Stimulated activated CD4-positive, alpha-beta T cell treated with anti-CD3 and anti-CD28 coated beads, Interleukin-1b, Interleukin-23, amount 100 ng/mL, for 48 hours (primary cell): Measurements from ENCODE around the gene KRT86.
"Not testable (repeated sequence)": the region's sequence is repeated elsewhere in the genome, so short reads cannot be mapped to it uniquely, and the experiment has no call there.

Experiments used
- DNase-seq: peaks from one replicate; pipeline ENCODE4 v3.0.0-alpha.2; 2020

The KRT86 gene

GRCh38 chr12:52239767-52240166 lies 34.7 kb upstream of the KRT86 start:
- DNase-seq, result no peak

GRCh38 chr12:52240247-52240646 lies 34.2 kb upstream of the KRT86 start:
- DNase-seq, result not testable (repeated sequence)

DNA sequence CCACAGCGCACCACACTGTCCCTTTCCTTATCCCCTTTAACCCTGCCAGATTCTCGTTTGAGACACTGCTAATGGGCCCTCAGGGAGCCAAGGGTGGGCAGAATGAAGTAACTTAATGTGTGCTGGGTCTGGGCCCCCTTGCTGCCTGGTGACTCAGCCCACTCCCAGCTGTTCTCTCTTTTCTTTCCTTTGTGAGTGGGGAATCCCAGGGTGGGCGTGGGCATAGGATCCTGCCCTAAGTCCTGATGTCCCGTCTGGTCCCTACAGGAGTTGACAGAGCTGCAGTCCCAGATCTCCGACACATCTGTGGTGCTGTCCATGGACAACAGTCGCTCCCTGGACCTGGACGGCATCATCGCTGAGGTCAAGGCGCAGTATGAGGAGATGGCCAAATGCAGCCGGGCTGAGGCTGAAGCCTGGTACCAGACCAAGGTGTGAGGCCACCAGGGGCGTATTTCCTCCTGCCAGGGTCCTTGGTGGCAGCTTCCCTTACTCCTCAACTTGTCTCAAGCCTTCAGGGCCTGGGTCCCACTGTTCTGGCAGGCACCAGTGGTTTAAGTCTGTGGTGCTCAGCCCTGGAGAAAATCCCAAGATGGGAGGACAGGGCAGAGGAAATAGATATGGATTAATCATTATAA lies 33.1 kb upstream of the KRT86 start:
- DNase-seq, result no peak

DNA sequence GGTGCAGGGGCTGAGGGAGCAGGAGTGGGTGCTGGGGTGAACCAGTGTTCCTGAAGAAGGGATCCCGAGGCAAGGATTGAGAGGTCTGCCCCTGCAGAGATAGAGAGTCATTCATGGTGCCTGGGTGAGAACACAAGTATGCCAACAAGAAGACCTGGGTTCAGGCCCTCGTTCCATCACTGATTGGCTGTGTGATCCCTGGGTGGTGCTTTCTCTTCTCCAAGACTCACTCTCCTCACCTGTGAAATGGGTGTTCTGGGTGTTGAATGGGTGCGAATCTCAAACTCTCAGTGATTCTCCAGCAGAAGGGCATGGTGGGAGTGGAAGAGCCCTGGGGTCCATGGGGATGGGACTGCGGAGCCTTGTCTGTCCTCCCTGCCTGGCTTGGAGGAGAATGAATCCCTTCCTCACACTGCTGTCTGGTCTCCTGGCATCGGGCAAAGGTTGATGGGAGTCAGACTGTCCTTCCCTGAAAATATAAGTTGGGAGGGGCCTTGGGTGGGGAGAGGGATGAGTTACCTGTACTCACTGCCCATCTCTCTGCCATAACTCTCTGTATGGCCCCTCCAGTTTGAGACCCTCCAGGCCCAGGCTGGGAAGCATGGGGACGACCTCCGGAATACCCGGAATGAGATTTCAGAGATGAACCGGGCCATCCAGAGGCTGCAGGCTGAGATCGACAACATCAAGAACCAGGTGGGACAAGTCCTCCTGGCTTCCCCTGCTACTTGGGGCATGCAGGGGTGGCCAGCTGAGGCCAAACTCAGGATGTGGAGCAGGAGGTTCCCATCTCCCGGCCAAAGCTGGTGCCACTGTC lies 31.8 kb upstream of the KRT86 start:
- DNase-seq, result no peak

GRCh38 chr12:52243259-52243855 lies 31.1 kb upstream of the KRT86 start:
- no peak for DNase-seq

- DNase-seq, result peak; percentile 80
These were observed 30.4 kb upstream of the KRT86 start for GRCh38 chr12:52243856-52244614.

- DNase-seq, result no peak
These were observed 29.8 kb upstream of the KRT86 start for GRCh38 chr12:52244615-52244994.

GRCh38 chr12:52245259-52245961 lies 29.0 kb upstream of the KRT86 start:
- no peak for DNase-seq

DNA sequence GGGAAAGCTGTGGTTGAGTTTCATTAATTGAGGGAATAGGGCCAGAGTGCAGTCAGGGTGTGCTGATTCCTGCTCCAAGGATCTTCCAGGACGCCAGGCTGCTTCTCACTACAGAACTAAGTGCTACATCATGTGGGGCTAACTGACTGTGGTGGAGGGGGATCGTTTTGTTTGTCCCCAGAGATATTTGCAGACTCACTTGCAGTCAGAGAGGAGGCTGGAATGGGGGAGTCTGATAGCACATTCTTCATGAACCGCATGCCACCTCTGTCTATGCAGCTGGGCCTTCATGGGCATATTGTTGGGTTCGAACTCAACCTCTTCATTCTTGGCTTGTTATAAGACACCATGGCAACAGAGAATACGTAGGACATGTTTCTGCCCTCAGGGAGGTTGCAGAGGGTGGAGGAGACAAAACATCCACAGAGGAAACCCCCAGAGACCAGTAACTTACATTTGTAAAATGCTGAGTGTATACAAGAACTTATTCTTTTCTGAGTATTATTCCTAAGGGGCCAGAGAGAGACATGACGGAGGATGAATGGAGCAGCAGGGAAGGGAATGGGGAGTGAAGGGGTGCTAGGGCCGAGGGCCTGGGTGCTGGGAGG lies 28.4 kb upstream of the KRT86 start:
- DNase-seq, result no peak

DNA sequence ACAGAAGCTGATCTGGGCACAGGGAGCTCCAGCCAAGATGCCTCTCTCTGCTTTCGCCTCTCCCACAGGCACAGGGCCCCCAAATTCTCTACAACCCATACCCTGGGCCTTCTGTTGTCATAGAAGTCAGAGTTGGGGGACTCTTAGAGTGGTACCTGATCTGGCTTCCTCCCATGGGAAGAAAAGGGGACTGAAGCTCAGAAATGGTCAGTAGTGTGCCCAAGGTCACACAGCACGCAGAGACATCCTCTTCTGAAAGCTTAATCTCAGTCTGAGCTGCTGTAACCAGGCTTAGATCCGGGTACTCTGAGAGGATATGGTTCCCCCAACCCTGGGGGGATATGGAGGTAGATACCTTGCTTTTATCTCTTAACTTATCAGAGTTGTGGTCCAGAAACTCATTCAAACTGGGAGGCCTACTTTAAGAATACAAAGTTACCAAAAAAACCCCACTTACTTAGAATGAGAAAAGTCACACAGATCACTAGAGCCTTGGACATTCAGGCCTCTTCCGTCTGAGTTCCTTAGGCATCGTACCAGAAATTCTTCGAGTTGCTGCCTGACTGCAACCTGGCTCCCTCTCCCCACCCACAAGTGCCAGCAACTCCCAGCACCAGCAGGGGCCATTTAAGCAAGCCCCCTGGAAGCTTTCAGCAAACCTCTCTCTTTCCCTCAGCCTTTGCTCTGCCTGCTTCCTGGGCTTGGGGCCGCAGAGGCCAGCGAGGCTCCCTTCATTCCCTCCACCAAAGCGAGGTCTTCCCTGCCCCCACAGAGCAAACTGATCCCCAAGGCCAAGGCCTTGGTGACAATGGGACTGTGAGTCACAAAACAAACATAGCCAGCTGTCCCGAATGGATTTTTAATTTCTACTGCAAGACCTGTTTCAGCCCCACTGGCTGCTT lies 27.5 kb upstream of the KRT86 start:
- no peak for DNase-seq

- no peak for DNase-seq
These were observed 26.6 kb upstream of the KRT86 start for GRCh38 chr12:52247622-52248540.

- no peak for DNase-seq
These were observed 25.6 kb upstream of the KRT86 start for GRCh38 chr12:52248541-52249461.

DNA sequence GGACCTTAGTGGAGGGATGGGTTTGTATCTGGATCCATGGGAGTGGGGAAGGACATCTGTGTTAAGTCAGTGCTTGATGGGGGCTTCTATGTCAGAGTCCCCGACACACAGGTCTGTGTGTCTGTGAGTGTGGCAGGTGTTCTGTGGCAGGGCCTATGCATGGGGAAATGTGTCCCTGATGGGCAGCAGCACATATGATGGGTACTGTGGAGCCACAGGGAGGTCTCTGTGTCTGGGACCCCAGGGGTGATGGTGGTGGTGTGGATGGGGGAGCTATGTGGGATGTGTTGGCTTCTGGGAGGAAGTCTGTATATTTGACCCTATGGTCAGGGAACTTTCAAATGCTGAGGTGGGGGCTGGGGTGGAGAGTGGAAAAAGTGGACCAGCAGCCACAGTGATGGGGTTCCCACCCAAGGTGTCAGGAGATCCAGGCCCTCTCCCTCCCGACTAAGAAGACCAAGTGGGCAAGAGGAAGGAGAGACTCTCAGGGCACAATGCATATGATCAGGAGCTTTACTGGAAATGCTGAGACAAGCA lies 24.9 kb upstream of the KRT86 start:
- DNase-seq, result no peak

- no peak for DNase-seq
These were observed 24.1 kb upstream of the KRT86 start for GRCh38 chr12:52250048-52250990.

- DNase-seq, result no peak
These were observed 22.9 kb upstream of the KRT86 start for GRCh38 chr12:52251367-52252051.

- not testable (repeated sequence) for DNase-seq
These were observed 22.2 kb upstream of the KRT86 start for GRCh38 chr12:52252175-52252615.
